Small intestine (tissue), 7 donors: ENCODE results near the gene VAPA. TPM values are rescaled to one million over a fixed set of nuclear protein-coding genes. Genes with fewer than 3 reads are reported as not detected.

Source experiments
- DNase-seq, 2 donors: peaks; one replicate each; pipeline versions ENCODE4 v3.0.0 to v3.0.0-alpha.2; 2013
- FAIRE-seq: peaks from 2 replicates; lab custom pipeline; 2012; peaks lifted over from hg19 to GRCh38; lab: Jason Lieb, UNC
- H3K27ac ChIP-seq, 3 donors: one replicate each; pipeline ENCODE4 v1.5.1; 2013; ENCODE audit warnings: low read length in 2 of 3, mild to moderate bottlenecking in 2 of 3, control low read depth in 1 of 3, inconsistent platforms in 1 of 3, low read depth in 1 of 3, moderate library complexity in 1 of 3
- H3K27me3 ChIP-seq, 3 donors: one replicate each; pipeline ENCODE4 v1.6.1; 2013; ENCODE audit warnings: low read length in 3 of 3, inconsistent platforms in 1 of 3; ENCODE audit not compliant: control insufficient read depth in 3 of 3, insufficient read depth in 3 of 3
- H3K36me3 ChIP-seq, 3 donors: one replicate each; pipeline ENCODE4 v1.6.1; 2013; ENCODE audit warnings: low read length in 3 of 3, inconsistent platforms in 1 of 3, low read depth in 1 of 3, mild to moderate bottlenecking in 1 of 3, moderate library complexity in 1 of 3; ENCODE audit not compliant: control insufficient read depth in 3 of 3, insufficient read depth in 2 of 3
- H3K4me1 ChIP-seq, 3 donors: one replicate each; pipeline ENCODE4 v1.6.1; 2013; ENCODE audit warnings: low read length in 2 of 3, inconsistent platforms in 1 of 3, low read depth in 1 of 3, mild to moderate bottlenecking in 1 of 3, moderate library complexity in 1 of 3; ENCODE audit not compliant: control insufficient read depth in 3 of 3, insufficient read depth in 2 of 3
- H3K4me3 ChIP-seq, 3 donors: one replicate each; pipeline ENCODE4 v1.5.1; 2013; ENCODE audit warnings: low read length in 3 of 3, control low read depth in 1 of 3, inconsistent platforms in 1 of 3, low read depth in 1 of 3, mild to moderate bottlenecking in 1 of 3, moderate library complexity in 1 of 3
- H3K9me3 ChIP-seq, 2 donors: one replicate each; pipeline ENCODE4 v1.6.1; 2013; ENCODE audit warnings: low read depth in 1 of 2, low read length in 1 of 2; ENCODE audit not compliant: control insufficient read depth in 2 of 2, insufficient read depth in 1 of 2
- WGBS, 3 donors: extraction: QIAGEN DNeasy Blood & Tissue Kit; methylation state at CpG; one replicate each; pipeline ENCODE4 v1.1.7; 2013; 5-methylcytosine and 5-hydroxymethylcytosine counted together
- polyA plus RNA-seq, 4 donors: library from polyadenylated mRNA; stranded (reverse) in 3 of 4; unstranded in 1 of 4; fragments of 200-250 nt in 3 of 4; fragments of 120-200 nt in 1 of 4; gene quantifications; one replicate each; pipeline versions ENCODE4 v1.2.1 to v1.2.3, GENCODE V29; 2013
- donor health status: healthy with polysubstance abuse.
- donor health status: control.
- donor health status: control.
- donor health status: Bipolar disorder and iron deficiency.
- donor health status: healthy.

The VAPA gene
- polyA plus RNA-seq, 4 donors: 129 to 229 (median 163) TPM

- H3K4me3 ChIP-seq: no peak overlapping the region
- no peak overlapping the region for H3K27ac ChIP-seq
- FAIRE-seq (no peak), DNase-seq (no peak)
- no peaks in the 10 kb centered on the region for H3K27me3 ChIP-seq
- no peaks in the 10 kb centered on the region for H3K36me3 ChIP-seq
- H3K4me1 ChIP-seq: no peaks in the 10 kb centered on the region
- 84 to 89% (median 87%) methylated on average over 3 of the region's 3 CpGs for WGBS, 3 donors
- peaks cover 0 to 6% of the 10 kb centered on the region in 2 donors for H3K9me3 ChIP-seq
Observed at GRCh38 chr18:10002280-10002679, 88.5 kb downstream of the VAPA start.

GRCh38 chr18:10003281-10003680, 89.5 kb downstream of the VAPA start:
- DNase-seq (no peak), FAIRE-seq (no peak)
- H3K27me3 ChIP-seq: no peaks in the 10 kb centered on the region
- H3K27ac ChIP-seq: no peak overlapping the region
- H3K4me3 ChIP-seq: no peak overlapping the region
- no peaks in the 10 kb centered on the region for H3K4me1 ChIP-seq
- WGBS, 3 donors: 78 to 89% (median 83%) methylated on average over 1 of the region's 1 CpG
- H3K9me3 ChIP-seq: no peaks in the 10 kb centered on the region
- no peaks in the 10 kb centered on the region for H3K36me3 ChIP-seq

GRCh38 chr18:10003866-10004265, 90.0 kb downstream of the VAPA start:
- no peaks in the 10 kb centered on the region for H3K27me3 ChIP-seq
- FAIRE-seq (no peak), DNase-seq (no peak)
- H3K4me1 ChIP-seq: no peaks in the 10 kb centered on the region
- WGBS, 3 donors: 82 to 90% (median 85%) methylated on average over 7 of the region's 7 CpGs
- no peaks in the 10 kb centered on the region for H3K36me3 ChIP-seq
- H3K9me3 ChIP-seq: no peaks in the 10 kb centered on the region
- no peak overlapping the region for H3K27ac ChIP-seq
- H3K4me3 ChIP-seq: no peak overlapping the region

GRCh38 chr18:10006311-10006893, 92.6 kb downstream of the VAPA start:
- no peak overlapping the region for H3K4me3 ChIP-seq
- DNase-seq (no peak), FAIRE-seq (no peak)
- 76% methylated on average over 4 of the region's 4 CpGs for WGBS, 3 donors
- no peak overlapping the region for H3K27ac ChIP-seq
- no peaks in the 10 kb centered on the region for H3K9me3 ChIP-seq
- H3K36me3 ChIP-seq: no peaks in the 10 kb centered on the region
- H3K27me3 ChIP-seq: no peaks in the 10 kb centered on the region
- no peaks in the 10 kb centered on the region for H3K4me1 ChIP-seq

GRCh38 chr18:10008006-10008647, 94.3 kb downstream of the VAPA start:
- FAIRE-seq (no peak), DNase-seq (no peak)
- Histone ChIP-seq H3K27me3 (no peaks in the 10 kb centered on the region), H3K36me3 (no peaks in the 10 kb centered on the region), H3K27ac (no peak overlapping the region), H3K4me3 (no peak overlapping the region), H3K9me3 (no peaks in the 10 kb centered on the region), H3K4me1 (no peaks in the 10 kb centered on the region)
- WGBS, 3 donors: 95 to 98% (median 98%) methylated on average over 3 of the region's 3 CpGs

Other genes starting within 250 kb of the VAPA start
- gene RAB31, start 205.7 kb upstream of the VAPA start, polyA plus RNA-seq: 10 to 100 TPM in 2 of 4 donors, 1 to 10 TPM in 2; 4.2 to 18.4 (median 12.3) TPM
- under 1 TPM in 2 of 4 donors, not detected in 2; 0.03 to 0.10 TPM for gene TXNDC2, start 28.0 kb upstream of the VAPA start, polyA plus RNA-seq